Peyer's patch (tissue), 4 donors: Measurements from ENCODE around the gene PRG3. TPM values are rescaled to one million over a fixed set of nuclear protein-coding genes. Genes with fewer than 3 reads are reported as not detected.
"Not testable (repeated sequence)": the region's sequence is repeated elsewhere in the genome, so short reads cannot be mapped to it uniquely, and the experiment has no call there.

Source experiments
- DNase-seq, 3 donors: peaks; one replicate each; pipeline ENCODE4 v3.0.0-alpha.2; 2017 to 2019
- H3K27ac ChIP-seq, 4 donors: fragments of 200-600 bp; sonication (generic); one replicate each; pipeline ENCODE4 v1.5.1; 2016 to 2019
- H3K27me3 ChIP-seq, 2 donors: fragments of 200-600 bp; sonication (generic); one replicate each; pipeline ENCODE4 v1.5.1; 2019
- H3K36me3 ChIP-seq, 3 donors: fragments of 200-600 bp; sonication (generic); one replicate each; pipeline ENCODE4 v1.5.1; 2016 to 2019
- H3K4me1 ChIP-seq, 4 donors: fragments of 200-600 bp; sonication (generic); one replicate each; pipeline ENCODE4 v1.5.1; 2016 to 2019
- H3K4me3 ChIP-seq, 4 donors: fragments of 200-600 bp; sonication (generic); 1 replicate in 3 of 4; 2 replicates in 1 of 4; pipeline ENCODE4 v1.5.1; 2016 to 2019; ENCODE audit warnings: mild to moderate bottlenecking in 1 of 4
- H3K9me3 ChIP-seq, 4 donors: fragments of 200-600 bp; sonication (generic); one replicate each; pipeline ENCODE4 v1.5.1; 2016 to 2019; ENCODE audit warnings: mild to moderate bottlenecking in 1 of 4
- POLR2A ChIP-seq, 2 donors: fragments of 450-650 bp; IDR thresholded peaks; one replicate each; pipeline ENCODE4 v1.5.1; 2017; ENCODE audit warnings: antibody characterized with exemption in 2 of 2, mild to moderate bottlenecking in 2 of 2, moderate library complexity in 2 of 2
- total RNA-seq, 4 donors: library from RNA; depleted of rRNA; stranded (reverse); fragments of >200 nt; gene quantifications; one replicate each; pipeline ENCODE4 v1.1.0, GENCODE V29; 2016
- TF ChIP-seq, protein P1 (sequence below), 6 experiments: fragments of 450-650 bp in 4 of 6; fragments of 200-600 bp in 2 of 6; sonication (generic) in 1 of 6; IDR thresholded peaks; one replicate each; pipeline ENCODE4 v1.5.1; 2017 to 2019; ENCODE audit warnings: antibody characterized with exemption in 6 of 6, mild to moderate bottlenecking in 3 of 6, moderate library complexity in 1 of 6

The PRG3 gene
- total RNA-seq, 4 donors from 2014 or later, result not detected

DNA sequence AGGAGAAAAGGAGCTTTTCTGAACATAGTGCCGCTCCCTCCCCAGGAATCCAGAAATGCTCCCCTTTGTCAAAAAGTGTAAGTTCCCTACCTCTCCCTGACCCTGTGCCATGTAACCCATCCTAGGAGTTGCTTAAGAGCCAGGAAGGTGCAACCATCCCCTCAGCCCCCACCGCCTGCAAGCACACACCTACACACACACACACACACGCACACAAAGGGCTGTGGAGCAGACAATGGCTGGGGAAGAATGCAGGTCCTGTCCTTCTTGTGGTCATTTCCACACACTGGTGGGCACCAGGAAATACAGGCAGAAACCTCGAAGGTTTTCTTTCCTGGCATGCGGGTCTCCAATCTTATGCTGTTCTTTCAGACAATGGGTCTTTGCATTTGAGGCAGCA is 41.6 kb downstream of the PRG3 start:
- peak in 1 of 3 donors; percentile 11 for DNase-seq
- no peak for TF ChIP-seq POLR2A (IDR thresholded peaks at IDR 0.05)
- TF ChIP-seq, protein P1, sequence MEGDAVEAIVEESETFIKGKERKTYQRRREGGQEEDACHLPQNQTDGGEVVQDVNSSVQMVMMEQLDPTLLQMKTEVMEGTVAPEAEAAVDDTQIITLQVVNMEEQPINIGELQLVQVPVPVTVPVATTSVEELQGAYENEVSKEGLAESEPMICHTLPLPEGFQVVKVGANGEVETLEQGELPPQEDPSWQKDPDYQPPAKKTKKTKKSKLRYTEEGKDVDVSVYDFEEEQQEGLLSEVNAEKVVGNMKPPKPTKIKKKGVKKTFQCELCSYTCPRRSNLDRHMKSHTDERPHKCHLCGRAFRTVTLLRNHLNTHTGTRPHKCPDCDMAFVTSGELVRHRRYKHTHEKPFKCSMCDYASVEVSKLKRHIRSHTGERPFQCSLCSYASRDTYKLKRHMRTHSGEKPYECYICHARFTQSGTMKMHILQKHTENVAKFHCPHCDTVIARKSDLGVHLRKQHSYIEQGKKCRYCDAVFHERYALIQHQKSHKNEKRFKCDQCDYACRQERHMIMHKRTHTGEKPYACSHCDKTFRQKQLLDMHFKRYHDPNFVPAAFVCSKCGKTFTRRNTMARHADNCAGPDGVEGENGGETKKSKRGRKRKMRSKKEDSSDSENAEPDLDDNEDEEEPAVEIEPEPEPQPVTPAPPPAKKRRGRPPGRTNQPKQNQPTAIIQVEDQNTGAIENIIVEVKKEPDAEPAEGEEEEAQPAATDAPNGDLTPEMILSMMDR (IDR thresholded peaks at IDR 0.05), result no peak
- H3K27me3 ChIP-seq, result no peaks in the 10 kb centered on the region
- H3K9me3 ChIP-seq, result no peaks in the 10 kb centered on the region
- H3K4me3 ChIP-seq, result no peak overlapping the region
- H3K27ac ChIP-seq, result no peak overlapping the region
- H3K36me3 ChIP-seq, result no peaks in the 10 kb centered on the region
- H3K4me1 ChIP-seq, result peaks cover 0 to 12% (median 2%) of the 10 kb centered on the region in 4 donors

DNA sequence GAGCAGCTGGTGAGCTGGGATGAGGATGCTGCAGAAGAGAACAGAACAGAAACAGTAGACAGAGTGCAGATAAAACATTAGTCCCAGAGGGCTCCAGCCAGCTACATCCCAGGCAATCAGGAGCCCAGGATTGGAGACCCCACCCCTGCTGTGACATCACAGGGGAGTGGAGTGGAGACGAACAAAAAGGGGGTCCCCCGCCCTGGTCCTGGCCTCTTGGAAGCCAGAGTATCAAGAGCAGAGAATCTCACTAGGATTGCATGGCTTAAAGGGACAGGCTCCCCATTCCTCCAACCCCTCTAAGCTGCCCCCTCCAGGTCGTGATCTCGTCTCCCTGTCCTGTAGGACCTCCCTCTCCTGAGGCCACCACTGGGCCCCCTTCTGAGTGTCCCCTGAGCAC is 42.8 kb downstream of the PRG3 start, which contains the start of gene P2RX3:
Gene P2RX3 (plus strand): TSS at position 211 of the 400 bp plus-strand sequence. CDS start 199 bp downstream, outside the sequence.
- peak in 1 of 3 donors; percentile 30 for DNase-seq
- H3K4me3 ChIP-seq, result no peak within 1 kb of the TSS
- peaks cover 0 to 6% (median 0%) of the 10 kb centered on the region in 3 donors for H3K36me3 ChIP-seq
- H3K27ac ChIP-seq, result no peak within 1 kb of the TSS
- H3K4me1 ChIP-seq, result peaks cover 0 to 14% (median 2%) of the 10 kb centered on the region in 4 donors
- TF ChIP-seq POLR2A (IDR thresholded peaks at IDR 0.05), result no peak
- TF ChIP-seq, protein P1 (IDR thresholded peaks at IDR 0.05), result no peak
- no peaks in the 10 kb centered on the region for H3K9me3 ChIP-seq
- H3K27me3 ChIP-seq, result no peaks in the 10 kb centered on the region

DNA sequence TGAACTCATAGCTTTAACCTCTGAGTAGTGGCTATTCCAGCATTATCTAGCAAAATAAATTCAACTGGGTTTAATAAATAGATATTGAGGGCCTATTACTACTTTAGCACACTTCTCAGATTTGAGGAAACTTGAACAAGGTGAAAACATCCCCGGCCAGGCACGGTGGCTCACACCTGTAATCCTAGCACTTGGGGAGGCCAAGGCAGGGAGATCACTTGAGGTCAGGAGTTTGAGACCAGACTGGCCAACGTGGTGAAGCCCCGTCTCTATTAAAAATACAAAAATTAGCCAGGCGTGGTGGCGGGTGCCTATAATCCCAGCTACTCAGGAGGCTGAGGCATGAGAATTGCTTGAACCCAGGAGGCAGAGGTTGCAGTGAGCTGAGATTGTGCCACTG is 44.1 kb downstream of the PRG3 start:
- not testable (repeated sequence) for H3K27me3 ChIP-seq, H3K9me3 ChIP-seq, H3K4me3 ChIP-seq, H3K27ac ChIP-seq
- peak in 1 of 3 donors; percentile 15 for DNase-seq
- H3K36me3 ChIP-seq, result peaks cover 0 to 19% (median 0%) of the 10 kb centered on the region in 3 donors
- H3K4me1 ChIP-seq, result peaks cover 0 to 17% (median 2%) of the 10 kb centered on the region in 4 donors

DNA sequence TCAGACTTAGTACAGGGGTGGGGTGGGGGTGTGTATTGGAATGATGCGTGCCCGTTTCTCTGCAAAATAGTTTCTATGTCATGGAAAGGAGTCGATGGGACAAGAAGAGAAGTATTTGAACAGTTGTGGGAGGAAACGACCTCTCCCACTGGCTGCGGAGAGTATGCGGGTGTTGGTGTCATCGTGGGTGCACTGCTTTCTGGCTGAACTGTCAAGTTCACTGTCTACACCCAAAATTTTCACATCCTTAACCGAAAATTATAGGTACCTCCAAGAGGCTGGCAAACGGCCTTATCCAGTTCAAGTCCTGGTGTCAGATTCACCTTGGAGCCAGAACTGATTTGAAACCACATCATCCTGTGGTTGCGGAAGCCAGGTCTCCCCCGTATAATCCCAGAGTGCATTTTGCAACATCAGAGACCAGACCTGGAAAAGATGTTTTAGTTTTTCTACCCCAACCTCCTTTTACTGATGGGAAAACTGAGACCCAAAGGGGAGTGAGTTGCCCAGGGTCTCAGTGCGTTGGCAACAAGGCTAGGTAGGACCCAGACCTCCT is 44.8 kb downstream of the PRG3 start:
- H3K27ac ChIP-seq, result peak overlapping the region; percentile 85 to 90 (median 90)
- H3K9me3 ChIP-seq, result no peaks in the 10 kb centered on the region
- no peak for TF ChIP-seq POLR2A (IDR thresholded peaks at IDR 0.05)
- TF ChIP-seq, protein P1 (IDR thresholded peaks at IDR 0.05), result no peak
- no peaks in the 10 kb centered on the region for H3K27me3 ChIP-seq
- DNase-seq, result no peak
- peaks cover 0 to 17% (median 2%) of the 10 kb centered on the region in 4 donors for H3K4me1 ChIP-seq
- peaks cover 0 to 25% (median 0%) of the 10 kb centered on the region in 3 donors for H3K36me3 ChIP-seq
- H3K4me3 ChIP-seq, result peak overlapping the region; percentile 84 to 92 (median 87)

DNA sequence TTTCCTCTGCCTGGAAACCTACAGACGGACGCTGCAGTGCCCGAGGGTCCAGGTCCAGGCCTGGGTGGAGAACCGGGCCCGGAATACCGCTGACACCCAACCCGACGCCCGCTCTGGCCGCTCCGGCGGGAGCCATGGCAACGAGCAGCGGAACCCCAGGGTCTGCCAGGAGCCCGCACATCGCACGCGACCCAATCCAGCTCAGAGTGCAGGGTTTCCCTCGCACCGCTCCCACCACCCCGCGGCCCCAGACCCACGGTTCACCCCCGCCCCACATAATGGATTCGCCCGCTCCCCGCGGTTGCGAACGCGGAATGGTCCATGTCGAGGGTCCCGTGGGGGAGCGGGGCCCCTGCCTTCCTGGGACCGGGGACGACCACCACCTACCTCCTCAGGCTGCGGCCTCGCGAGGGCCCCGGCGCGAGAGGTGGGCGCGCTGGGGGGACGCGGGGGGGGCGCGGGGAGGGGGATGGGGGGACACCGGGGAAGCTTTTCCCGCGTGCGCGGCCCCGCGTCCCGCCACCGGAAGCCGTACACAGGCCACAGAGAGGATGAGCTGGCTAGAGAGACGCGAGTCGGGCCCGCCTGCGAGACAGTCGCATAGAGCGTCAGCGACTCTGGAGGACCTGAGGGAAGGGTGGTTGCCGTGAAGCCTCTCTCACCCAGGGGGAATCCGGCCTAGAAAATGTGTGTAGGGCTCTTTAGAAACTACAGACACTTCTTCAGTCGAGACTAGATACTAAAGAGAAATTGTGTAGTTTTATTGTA is 45.4 kb downstream of the PRG3 start, which contains the start of gene SSRP1:
Gene SSRP1 (minus strand): TSS at position 550 of the 768 bp plus-strand sequence. CDS start 771 bp downstream, outside the sequence.
- Histone ChIP-seq H3K27me3 (no peaks in the 10 kb centered on the region), H3K36me3 (peaks cover 0 to 32% (median 0%) of the 10 kb centered on the region in 3 donors), H3K4me3 (peak within 1 kb of the TSS; percentile 84 to 92 (median 87)), H3K9me3 (no peaks in the 10 kb centered on the region), H3K4me1 (peaks cover 0 to 17% (median 2%) of the 10 kb centered on the region in 4 donors), H3K27ac (peak within 1 kb of the TSS; percentile 85 to 90 (median 90))
- DNase-seq, result peak; percentile 87 to 94 (median 87)
- TF ChIP-seq, protein P1 (IDR thresholded peaks at IDR 0.05), result no peak
- TF ChIP-seq POLR2A (IDR thresholded peaks at IDR 0.05), result peak; percentile 35 to 43

DNA sequence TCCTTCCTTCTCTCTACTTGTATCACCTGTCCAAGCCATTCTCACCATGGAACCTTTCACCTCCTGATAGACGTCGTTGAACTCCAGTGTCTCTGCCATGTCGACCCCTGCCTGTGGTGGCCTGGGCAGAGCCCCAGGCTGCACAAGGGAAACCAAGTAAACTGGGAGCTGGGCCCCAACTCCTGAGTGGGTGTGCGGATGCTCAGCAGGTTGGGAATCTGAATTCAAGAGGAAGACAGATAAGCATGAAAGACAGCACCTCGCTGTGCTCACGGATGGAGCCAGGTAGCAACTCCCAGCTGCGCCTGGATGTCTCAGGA is 46.0 kb downstream of the PRG3 start:
- H3K36me3 ChIP-seq, result peaks cover 0 to 37% (median 0%) of the 10 kb centered on the region in 3 donors
- no peaks in the 10 kb centered on the region for H3K9me3 ChIP-seq
- TF ChIP-seq POLR2A (IDR thresholded peaks at IDR 0.05), result no peak
- TF ChIP-seq, protein P1 (IDR thresholded peaks at IDR 0.05), result no peak
- no peak for DNase-seq
- H3K27me3 ChIP-seq, result no peaks in the 10 kb centered on the region
- peak overlapping the region; percentile 84 to 92 (median 87) for H3K4me3 ChIP-seq
- peak overlapping the region; percentile 85 to 90 (median 90) for H3K27ac ChIP-seq
- peaks cover 0 to 17% (median 2%) of the 10 kb centered on the region in 4 donors for H3K4me1 ChIP-seq
